GM12891 (cell line): ENCODE measurements around the gene ZNF213.

Source experiments
- POLR2A ChIP-seq: IDR thresholded peaks from 2 replicates; pipeline ENCODE4 v1.6.1; 2011; ENCODE audit warnings: low read depth, low read length, control low read depth
- POLR2AphosphoS5 ChIP-seq: IDR thresholded peaks from 2 replicates; pipeline ENCODE4 v1.6.1; 2011; ENCODE audit warnings: low read depth, low read length, control low read depth
- POU2F2 ChIP-seq: IDR thresholded peaks from 2 replicates; pipeline ENCODE4 v1.6.1; 2011; ENCODE audit warnings: low read depth, mild to moderate bottlenecking, control low read depth, low read length, moderate library complexity
- SPI1 ChIP-seq: IDR thresholded peaks from 2 replicates; pipeline ENCODE4 v1.6.1; 2011; ENCODE audit warnings: low read depth, low read length, control low read depth
- TAF1 ChIP-seq: IDR thresholded peaks from 2 replicates; pipeline ENCODE4 v1.6.1; 2011; ENCODE audit warnings: low read depth, low read length, control low read depth

DNA sequence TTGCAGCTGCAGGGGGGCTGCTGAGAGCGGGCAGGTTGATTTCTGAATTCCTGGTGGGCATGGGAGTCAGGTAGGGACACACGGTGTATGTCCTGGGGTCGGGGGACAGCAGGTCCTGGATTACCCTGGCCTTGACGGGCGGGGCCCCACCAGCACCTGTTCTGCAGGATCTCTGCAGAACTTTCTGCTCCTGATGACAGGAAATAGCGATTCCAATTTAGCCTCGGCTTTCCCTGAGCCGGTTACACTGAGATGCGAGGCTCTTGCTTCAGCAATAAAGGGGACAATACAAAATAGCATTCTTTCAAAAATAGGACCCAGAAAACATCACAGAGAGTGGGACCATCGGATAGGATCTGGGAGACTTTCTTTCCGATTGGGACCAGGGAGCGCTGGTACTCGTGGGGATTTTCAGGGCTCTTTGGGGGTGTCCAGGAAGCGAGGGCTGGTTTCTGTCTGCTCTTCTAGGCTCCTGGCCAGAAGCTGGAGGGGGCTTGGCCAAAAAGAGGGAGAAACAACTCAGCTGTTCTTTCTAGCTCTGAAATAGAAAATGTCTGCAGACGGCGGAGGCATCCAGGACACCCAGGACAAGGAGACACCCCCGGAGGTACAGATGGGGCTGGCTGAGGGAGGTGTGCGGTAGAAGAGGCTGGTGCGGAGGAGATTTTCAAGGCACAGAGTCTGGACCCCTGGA, 21.8 kb upstream of the ZNF213 start:
- no peak for TF ChIP-seq POLR2A
- TF ChIP-seq TAF1 = no peak
- TF ChIP-seq POLR2AphosphoS5 = no peak
- no peak for TF ChIP-seq SPI1
- TF ChIP-seq POU2F2 = no peak
